Psoas muscle (tissue), 8 donors: ENCODE results near the gene EPC1. TPM values are rescaled to one million over a fixed set of nuclear protein-coding genes. Genes with fewer than 3 reads are reported as not detected.

Experiments
- ATAC-seq, 4 donors: fragments of 200-7000 bp; cut with Tn5 transposase; one replicate each; pipeline ENCODE4 v1.9.1; 2020; ENCODE audit warnings: moderate library complexity in 3 of 4, mild to moderate bottlenecking in 2 of 4
- DNase-seq, 2 donors: peaks; one replicate each; pipeline ENCODE4 v3.0.0-alpha.2; 2020
- H3K27ac ChIP-seq: fragments of 200-600 bp; one replicate; pipeline ENCODE4 v1.8.0; 2022
- H3K27me3 ChIP-seq, 3 donors: fragments of 200-600 bp in 1 of 3; one replicate each; pipeline versions ENCODE4 v1.6.1 to v1.8.0; 2013 to 2022; ENCODE audit warnings: low read length in 2 of 3, mild to moderate bottlenecking in 2 of 3, moderate library complexity in 1 of 3; ENCODE audit not compliant: insufficient read depth in 3 of 3
- H3K36me3 ChIP-seq, 2 donors: fragments of 200-600 bp in 1 of 2; one replicate each; pipeline versions ENCODE4 v1.6.1 to v1.8.0; 2013 to 2022; ENCODE audit warnings: low read depth in 1 of 2, mild to moderate bottlenecking in 1 of 2, moderate library complexity in 1 of 2; ENCODE audit not compliant: insufficient read depth in 1 of 2
- H3K4me1 ChIP-seq: fragments of 200-600 bp; one replicate; pipeline ENCODE4 v1.8.0; 2022
- H3K4me3 ChIP-seq: fragments of 200-600 bp; one replicate; pipeline ENCODE4 v1.8.0; 2022; ENCODE audit warnings: mild to moderate bottlenecking
- H3K9me3 ChIP-seq: fragments of 200-600 bp; one replicate; pipeline ENCODE4 v1.8.0; 2022
- WGBS, 3 donors: extraction: QIAGEN DNeasy Blood & Tissue Kit; methylation state at CpG; one replicate each; pipeline versions ENCODE4 v1.1.6 to v1.1.7; 2013; 5-methylcytosine and 5-hydroxymethylcytosine counted together
- intact Hi-C, 2 donors: fragments of 100-400 bp; cut with DNase I; formaldehyde crosslinking; loops; one replicate each; pipeline versions ENCODE4 v1.11.0 to v1.14.2; 2022
- polyA plus RNA-seq, 3 donors: library from polyadenylated mRNA; stranded (reverse); fragments of 200-250 nt; gene quantifications; one replicate each; pipeline ENCODE4 v1.2.3, GENCODE V29; 2013
- total RNA-seq, 4 donors: library from RNA; stranded (reverse); fragmentation: NEBNext Ultra II Directional in 2 of 4; extraction: Animal tissue kit (Norgen Biotek cat#: 25700) in 2 of 4; gene quantifications; one replicate each; pipeline versions ENCODE4 v1.2.1 to v1.2.4, GENCODE V29; 2021 to 2023
- TF ChIP-seq, protein P1 (sequence below): fragments of 200-600 bp; IDR thresholded peaks from one replicate; pipeline ENCODE4 v1.8.0; 2022; ENCODE audit warnings: antibody characterized with exemption
- donor health status: healthy with polysubstance abuse.
- donor health status: DM: no; HTN: no; CAD: no; lungs with moderate emphysema.
- donor health status: Bipolar disorder and iron deficiency.
- donor health status: healthy.
- donor health status: DM: yes; HTN: yes; CAD: no.
- donor health status: DM: no; HTN: no; CAD: no.
- donor health status: DM: no; HTN: no; CAD: no.
- donor health status: DM: yes; HTN: yes; CAD: no.

Gene EPC1
- total and polyA plus RNA-seq, 7 donors = 19.5 to 37.1 (median 23.4) TPM

DNA sequence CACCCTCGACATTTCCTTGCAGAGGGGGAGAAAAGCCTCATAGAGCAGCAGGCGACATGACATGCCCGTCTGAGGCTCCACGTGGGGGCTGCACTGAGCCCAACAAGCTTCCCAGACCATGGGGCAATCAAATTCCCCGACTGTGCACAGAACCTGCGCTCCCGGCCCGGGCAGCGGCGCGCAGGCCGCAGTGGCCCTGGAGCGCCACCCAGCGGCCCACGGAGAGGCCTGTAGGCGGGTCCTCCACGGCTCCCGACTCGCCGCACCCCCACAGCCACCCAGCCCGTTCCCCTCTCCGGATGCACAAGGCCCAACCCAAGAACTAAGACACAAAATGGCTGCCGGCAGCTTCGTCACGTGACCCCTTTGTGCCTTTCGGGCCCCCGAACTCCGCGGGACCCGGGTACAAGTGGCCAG, 816 bp downstream of the EPC1 start:
- Histone ChIP-seq H3K27ac (peak overlapping the region; percentile 100), H3K4me1 (peaks cover 58% of the 10 kb centered on the region), H3K4me3 (peak overlapping the region; percentile 82), H3K9me3 (no peaks in the 10 kb centered on the region), H3K27me3 (no peaks in the 10 kb centered on the region), H3K36me3 (peaks cover 0 to 8% of the 10 kb centered on the region in 2 donors)
- ATAC-seq (peak; percentile 92 to 96 (median 95)), DNase-seq (peak; percentile 97 to 98)
- TF ChIP-seq, protein P1, sequence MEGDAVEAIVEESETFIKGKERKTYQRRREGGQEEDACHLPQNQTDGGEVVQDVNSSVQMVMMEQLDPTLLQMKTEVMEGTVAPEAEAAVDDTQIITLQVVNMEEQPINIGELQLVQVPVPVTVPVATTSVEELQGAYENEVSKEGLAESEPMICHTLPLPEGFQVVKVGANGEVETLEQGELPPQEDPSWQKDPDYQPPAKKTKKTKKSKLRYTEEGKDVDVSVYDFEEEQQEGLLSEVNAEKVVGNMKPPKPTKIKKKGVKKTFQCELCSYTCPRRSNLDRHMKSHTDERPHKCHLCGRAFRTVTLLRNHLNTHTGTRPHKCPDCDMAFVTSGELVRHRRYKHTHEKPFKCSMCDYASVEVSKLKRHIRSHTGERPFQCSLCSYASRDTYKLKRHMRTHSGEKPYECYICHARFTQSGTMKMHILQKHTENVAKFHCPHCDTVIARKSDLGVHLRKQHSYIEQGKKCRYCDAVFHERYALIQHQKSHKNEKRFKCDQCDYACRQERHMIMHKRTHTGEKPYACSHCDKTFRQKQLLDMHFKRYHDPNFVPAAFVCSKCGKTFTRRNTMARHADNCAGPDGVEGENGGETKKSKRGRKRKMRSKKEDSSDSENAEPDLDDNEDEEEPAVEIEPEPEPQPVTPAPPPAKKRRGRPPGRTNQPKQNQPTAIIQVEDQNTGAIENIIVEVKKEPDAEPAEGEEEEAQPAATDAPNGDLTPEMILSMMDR = peak; percentile 97
- intact Hi-C loops = loop anchor here (2.0 to 10.0 kb wide), 6 partner anchors 33 to 291 kb away; partner anchors contain the start of gene KIF5B (in 1 of the 2)
- WGBS, 3 donors = 0 to 1% (median 0%) methylated on average over 29 to 30 of the region's 30 CpGs

- Histone ChIP-seq H3K27ac (no peak overlapping the region), H3K36me3 (peaks cover 0 to 8% of the 10 kb centered on the region in 2 donors), H3K4me1 (peaks cover 77% of the 10 kb centered on the region), H3K4me3 (no peak overlapping the region), H3K27me3 (no peaks in the 10 kb centered on the region), H3K9me3 (no peaks in the 10 kb centered on the region)
- 25 to 56% (median 34%) methylated on average over 1 of the region's 1 CpG for WGBS, 3 donors
- ATAC-seq (no peak), DNase-seq (no peak)
- intact Hi-C loops = loop anchor here (10.0 kb wide), 2 partner anchors 47 to 287 kb away; partner anchors contain the start of gene KIF5B (in 1 of the 2)
- TF ChIP-seq, protein P1 = no peak
These were observed 5.4 kb downstream of the EPC1 start for GRCh38 chr10:32341596-32341995.

- intact Hi-C loops = loop anchor here (10.0 kb wide), 2 partner anchors 46 to 286 kb away; partner anchors contain the start of gene KIF5B (in 1 of the 2)
- TF ChIP-seq, protein P1 = no peak
- Histone ChIP-seq H3K27me3 (no peaks in the 10 kb centered on the region), H3K4me1 (peaks cover 85% of the 10 kb centered on the region), H3K9me3 (no peaks in the 10 kb centered on the region), H3K27ac (no peak overlapping the region), H3K4me3 (peak overlapping the region; percentile 3), H3K36me3 (peaks cover 0 to 8% of the 10 kb centered on the region in 2 donors)
- ATAC-seq = no peak
- DNase-seq = no peak
- WGBS, 3 donors = 44 to 59% (median 46%) methylated on average over 4 of the region's 4 CpGs
These were observed 6.3 kb downstream of the EPC1 start for GRCh38 chr10:32340596-32341180.

DNA sequence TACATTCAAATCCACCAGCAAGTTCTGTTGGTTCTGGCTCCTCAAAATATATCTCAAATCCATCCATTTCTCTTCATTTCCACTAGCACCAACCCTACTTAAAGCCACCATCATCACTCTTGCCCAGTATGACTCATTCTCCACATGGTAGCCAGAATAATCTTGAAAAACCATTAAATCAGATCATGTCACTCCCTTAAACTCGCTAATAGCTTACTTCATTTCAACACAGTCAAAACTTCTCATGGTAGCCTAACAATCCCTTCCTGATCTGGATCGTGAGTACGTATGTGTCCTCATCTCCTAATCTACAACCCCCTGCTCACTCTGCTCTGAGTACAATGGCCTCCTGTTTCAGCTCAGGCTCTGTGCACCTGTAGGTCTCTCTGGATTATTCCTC, 8.7 kb downstream of the EPC1 start:
- peak overlapping the region; percentile 17 for H3K27ac ChIP-seq
- DNase-seq (no peak), ATAC-seq (peak in 3 of 4 donors; percentile 23 to 33 (median 28))
- peak overlapping the region; percentile 9 for H3K4me3 ChIP-seq
- no peaks in the 10 kb centered on the region for H3K27me3 ChIP-seq
- no peaks in the 10 kb centered on the region for H3K9me3 ChIP-seq
- TF ChIP-seq, protein P1 = no peak
- WGBS, 3 donors = 70 to 96% (median 81%) methylated on average over 3 of the region's 3 CpGs
- peaks cover 98% of the 10 kb centered on the region for H3K4me1 ChIP-seq
- intact Hi-C loops = loop anchor here in 1 of 2 donors (5.0 kb wide), 1 partner anchor 61 kb away; no protein-coding TSS in a partner anchor
- no peaks in the 10 kb centered on the region for H3K36me3 ChIP-seq
